ENCODE results near the gene ABCD3.

ABCD3 gene

DNA sequence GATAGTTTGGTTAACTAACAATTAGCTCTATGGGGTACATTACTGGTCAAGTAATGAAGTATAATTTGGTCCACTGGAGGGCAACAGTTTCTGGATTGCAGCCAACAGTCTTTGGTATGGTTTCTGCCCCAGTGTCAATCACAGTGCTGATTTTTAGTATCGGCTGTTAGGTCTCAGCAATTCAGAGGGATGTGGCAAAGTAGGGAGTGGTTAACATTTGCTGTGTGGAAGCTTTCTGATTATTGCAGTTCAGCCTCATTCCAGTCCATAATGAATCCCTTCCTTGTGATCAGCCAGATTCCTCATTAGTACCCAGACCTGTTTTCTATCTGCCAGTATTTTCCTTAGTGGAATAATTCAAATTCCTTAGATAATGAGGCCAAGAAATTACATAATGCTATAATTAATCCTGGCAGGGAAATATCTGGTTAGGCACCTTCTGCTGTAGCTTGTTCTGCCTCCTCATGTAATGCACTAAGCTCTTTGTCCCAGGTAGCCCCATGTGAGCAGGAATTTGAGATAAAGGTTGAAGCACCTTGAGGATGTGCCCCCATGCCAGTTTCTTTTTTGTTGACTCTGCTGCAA, 109.3 kb downstream of the ABCD3 start:
- peak; percentile 64 for DNase-seq (ENCODE audit: low read depth)

DNA sequence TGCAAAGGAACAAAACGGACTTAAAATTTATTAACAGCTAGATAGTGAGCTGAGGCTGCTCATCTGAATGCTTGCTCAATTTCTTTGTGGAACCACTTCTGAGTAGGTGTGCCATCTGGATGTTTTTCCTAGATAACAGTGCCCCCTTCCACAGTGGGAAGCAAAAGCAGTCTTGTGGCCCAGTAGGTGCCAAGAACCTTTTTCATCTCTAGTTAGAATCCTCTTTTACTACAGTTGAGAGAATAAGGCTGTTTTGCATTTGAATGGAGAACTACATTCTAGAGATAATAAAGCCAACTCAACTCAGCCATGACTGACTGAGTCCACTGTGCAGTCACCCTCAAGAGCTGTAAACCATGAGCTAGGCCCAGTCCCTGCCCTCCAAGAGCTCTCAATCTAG, 110.1 kb downstream of the ABCD3 start:
- DNase-seq (ENCODE audit: low read depth): peak; percentile 34

DNA sequence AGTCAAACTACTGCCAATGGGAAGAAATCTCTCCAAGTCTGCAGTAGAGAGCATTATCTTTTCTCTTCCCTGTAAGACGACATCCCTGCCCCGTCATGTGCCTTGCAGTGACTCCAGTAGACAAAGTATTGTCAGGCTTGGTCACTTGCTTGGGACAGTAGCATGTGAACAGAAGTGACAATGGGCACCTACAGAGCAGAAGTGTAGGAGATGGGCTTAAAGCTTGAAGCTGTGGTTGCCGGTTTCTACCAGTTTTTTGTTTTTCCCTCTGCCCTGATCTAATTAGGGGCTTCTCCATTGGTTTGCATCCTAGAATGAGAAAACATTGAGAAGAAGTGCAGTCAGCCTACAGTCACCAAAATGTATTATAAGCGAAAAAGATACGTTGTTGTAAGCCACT, 110.6 kb downstream of the ABCD3 start:
- no peak for DNase-seq (ENCODE audit: low read depth)

DNA sequence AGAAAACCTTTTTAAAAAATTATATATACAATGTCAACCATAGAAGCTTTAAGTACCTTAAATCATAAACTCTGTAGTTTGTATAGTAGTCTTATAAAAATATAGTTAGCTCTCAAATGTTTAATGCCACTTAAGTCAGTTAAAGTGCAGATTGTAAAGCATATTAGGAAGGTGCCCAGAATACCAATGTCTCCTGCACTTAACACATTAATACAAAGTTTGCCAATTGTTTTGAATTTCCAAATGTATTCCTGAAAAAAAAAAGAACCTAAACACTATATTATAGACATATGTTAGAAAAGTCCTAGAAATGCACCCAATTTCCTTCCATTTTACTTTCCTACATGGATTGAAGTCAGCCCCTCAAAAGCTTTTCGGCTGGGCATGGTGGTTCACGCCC, 111.2 kb downstream of the ABCD3 start:
- no peak for DNase-seq (ENCODE audit: low read depth)

DNA sequence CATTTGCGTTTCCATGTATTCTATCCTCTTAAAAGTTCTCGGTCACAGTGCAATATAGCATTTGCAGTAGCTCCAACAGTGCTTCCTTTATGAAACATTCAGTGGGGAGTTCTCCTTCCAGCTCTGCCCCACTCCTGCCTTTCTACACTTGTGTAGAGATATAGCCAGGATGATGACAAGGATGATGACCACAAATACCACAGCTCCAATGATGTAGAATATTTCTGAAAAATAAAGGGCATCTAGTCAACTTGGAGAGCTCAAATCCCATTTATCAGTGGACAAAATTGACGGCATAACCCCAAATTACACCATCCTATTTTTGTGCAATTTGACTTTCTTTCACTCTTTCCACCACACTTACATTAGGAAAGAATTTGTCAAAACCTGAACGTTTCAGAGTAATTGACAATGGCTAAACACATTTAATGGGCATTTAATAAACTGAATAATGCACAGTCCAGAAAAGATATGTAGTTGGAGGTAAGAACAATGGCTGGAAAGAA, 112.2 kb downstream of the ABCD3 start:
- no peak for DNase-seq (ENCODE audit: low read depth)

DNA sequence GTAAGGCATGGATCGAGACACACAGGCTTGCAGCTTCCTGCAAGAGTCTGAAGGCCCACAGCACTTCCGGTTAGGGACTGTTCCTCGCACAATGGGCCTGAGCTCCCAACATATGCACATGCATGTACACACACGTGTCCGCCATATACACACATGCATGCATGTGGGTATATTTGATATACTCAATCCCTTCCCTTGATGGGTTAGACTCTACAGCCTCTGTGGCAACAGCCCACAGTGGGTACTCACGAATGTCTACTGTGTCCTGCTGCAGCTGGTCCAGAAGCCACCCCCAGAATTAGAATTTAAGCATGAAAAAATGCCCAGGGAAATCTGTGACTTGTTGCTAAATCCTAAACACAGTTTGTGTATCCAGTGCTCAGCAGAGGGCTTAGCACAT, 113.5 kb downstream of the ABCD3 start:
- no peak for DNase-seq (ENCODE audit: low read depth)

DNA sequence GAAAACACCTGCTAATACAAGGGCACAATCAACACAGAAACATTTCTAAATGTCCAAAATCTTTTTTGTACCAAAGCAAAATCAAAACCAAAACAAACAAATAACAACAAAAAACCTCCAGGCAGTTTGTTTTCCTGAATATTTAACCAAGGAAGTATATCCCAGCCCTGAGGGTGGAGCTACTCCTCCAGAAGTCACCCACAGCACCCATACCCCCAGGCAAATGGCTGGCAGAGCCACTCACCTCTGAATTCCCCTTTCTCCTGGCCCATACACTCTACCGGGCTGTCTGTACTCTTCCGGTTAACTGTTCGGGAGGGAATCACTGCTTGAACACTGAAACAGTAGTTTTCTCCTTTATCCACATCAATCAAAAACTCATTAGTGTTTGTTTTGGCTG, 113.9 kb downstream of the ABCD3 start:
- peak; percentile 60 for DNase-seq (ENCODE audit: low read depth)

DNA sequence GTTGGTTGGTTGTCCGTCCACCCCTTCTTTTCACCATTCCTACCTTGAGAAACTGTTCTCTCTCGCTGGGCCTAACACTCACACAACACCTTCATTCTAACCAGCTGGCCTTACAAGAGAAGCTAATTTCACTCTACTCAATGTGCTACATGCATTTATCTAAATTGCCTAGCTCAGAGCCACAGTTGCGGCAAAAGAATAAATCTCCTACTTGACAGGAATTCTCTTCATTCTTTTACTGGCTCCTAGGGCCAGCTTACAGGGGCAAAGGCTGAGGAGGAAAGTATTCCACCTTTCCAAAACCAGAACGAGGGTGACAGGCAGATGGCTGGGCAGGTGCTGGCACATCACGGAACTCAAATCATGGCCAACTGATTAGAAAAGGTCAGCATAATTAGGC, 116.9 kb downstream of the ABCD3 start:
- no peak for DNase-seq (ENCODE audit: low read depth)

DNA sequence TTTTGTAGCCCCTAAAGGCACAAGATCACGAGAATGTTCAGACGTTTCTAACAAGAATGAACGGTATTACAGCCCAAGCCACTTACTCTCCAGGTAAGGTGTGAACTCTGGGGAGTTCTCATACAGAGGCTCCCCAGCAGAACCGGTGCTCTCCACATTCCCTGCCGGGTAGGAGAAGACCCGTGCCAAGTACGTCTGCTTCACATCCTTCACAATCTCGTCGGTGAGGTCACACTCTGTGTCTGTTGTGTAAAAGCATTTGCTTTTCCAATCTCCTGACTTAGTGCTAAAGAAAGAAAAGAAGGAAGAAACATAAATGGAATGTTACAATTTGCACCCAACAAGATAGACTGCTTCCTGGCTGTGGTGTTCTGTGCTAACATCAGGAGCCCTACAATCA, 117.7 kb downstream of the ABCD3 start:
- DNase-seq (ENCODE audit: low read depth): no peak

DNA sequence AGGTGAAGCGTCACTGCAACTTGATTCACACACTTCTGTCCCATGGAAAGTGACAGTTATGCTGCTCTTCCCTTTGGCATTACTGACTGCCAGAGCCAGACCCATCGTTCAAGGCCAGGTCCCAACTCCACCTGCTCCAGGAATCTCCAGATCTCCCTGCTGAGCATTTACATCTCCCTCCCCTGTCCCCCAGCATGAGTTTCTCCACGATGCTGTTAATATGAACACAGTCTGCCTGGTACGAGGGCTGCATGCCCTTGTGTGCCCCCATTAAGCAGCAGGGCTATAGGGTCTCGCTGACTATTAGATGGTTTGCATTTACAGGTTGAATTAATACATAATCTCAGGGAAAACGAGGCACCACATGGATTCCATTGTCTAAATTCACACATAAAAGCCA, 119.1 kb downstream of the ABCD3 start:
- no peak for DNase-seq (ENCODE audit: low read depth)

DNA sequence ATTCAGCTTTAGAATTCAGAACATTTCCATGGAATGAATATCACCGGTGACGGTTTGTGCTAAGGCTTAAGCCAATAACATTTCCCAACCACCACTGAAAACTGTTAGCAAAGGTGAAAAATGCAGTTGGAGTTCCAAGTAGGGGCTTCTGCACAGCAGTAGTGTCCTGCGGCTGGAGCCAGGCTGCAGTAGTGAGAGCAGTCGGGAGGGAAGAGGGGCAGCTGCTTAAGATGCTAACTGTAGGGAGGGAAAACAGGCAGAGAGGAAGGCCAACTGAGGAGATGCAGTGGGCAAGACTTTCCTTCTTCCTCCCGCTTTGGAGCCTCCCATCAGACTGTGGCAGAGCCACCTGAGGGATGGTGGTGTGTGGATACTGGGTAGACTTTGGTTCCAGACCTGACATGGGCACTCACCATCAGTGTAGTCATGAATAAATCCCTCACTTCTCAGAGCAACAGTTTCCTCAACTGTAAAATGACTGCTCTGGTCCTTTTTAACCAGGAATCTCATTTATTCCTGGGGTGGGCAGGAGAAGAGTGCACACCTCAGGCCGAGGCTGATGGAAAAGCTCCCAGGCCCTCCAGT, 120.1 kb downstream of the ABCD3 start:
- no peak for DNase-seq (ENCODE audit: low read depth)

DNA sequence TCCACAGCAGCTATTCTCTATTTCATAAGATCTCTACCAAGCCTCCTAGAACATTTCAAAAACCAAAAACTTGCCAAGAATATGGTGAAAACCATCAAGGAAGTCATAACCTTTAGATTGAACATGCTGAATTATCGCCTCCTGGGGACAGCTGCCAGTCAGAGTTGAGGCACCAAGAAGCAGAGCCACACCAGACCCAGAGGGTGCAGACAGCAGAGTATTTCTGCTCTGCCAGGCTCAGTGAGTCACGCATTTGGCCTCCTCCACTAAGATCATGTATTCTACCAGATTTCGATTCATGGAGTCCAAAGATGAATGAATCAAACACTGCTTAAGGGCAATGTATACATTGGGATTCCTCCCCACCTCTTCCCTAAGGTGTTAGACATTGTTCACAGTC, 121.3 kb downstream of the ABCD3 start:
- DNase-seq (ENCODE audit: low read depth): peak; percentile 84

DNA sequence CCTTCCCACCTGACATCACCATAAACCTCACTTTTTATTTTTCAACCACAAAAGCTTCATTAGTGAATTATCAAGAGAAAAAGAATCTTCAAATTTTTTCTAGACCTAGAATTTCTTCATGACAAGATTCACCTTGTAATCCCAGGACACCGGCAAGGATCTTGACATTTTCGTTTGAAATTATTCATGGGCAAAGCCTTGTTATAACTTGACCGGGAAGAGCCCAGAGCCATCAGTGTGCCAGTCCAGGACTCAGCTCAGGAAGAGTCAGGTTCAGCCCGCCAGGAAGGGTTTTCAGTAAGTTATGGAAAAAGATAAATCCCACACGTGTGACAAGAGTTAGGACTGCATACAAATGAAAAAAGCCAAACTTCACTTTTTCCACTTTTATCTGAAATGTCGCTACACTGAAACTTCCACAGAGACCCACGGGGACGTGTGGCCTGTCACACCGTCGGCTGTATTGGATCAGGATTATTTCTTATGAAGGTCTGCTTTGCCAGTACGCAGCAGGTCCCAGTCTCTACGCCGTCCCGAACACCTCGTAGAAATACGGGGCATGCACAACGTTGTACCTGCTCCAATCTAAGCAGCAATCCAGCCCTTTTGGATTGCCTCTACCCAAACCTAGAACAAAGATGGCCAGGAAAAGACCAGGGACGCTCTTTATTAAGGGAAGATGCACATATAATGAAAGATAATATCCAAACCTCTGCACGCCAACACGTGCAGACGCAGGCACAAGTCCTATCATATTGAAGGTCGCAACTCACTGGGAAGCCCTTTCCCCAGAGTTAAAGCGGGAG, 122.5 kb downstream of the ABCD3 start:
- DNase-seq (ENCODE audit: low read depth): peak; percentile 42

DNA sequence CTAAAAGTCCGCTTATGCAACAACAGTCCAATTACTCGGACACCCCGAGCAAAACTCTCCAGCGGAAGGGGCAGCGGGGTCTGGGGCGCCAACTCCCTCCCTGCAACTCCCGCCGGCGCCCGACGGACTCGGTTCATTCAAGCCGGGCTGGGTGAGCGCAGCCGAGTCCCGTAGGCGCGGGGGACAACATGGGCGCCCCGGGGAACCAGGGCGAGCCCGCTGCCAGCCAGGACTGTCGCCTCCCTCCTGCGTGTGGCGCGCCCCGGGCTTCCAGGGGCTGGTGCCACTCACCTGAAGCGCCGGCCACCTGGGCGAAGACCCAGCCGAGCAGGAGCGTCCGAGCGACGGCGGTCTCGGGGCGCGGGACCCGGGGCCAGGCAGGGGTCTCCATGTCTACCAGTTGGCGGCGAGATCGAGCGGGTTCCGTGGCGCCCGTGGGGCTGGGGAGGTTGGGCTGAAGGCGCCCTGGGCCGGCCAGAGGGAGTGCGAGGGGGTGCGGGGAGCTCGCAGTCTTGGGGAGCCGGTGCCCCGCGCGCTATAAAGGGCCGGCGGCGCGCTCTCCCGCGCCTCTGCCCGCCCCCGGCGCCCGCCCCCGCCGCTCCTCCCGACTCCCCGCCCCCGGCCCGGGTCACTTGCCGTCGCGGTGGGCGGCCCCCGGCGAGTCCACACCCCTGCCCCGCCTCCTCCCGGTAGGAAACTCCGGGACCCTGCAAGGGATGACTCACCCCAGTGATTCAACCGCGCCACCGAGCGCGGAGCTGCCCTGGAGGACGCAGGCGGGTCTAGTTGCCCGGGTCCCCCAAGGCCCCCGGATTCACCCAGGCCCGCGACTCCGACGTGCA, 123.3 kb downstream of the ABCD3 start, which contains the start of gene F3:
Gene F3, minus strand, starts transcription at position 514 of the 842 bp plus-strand sequence. Its CDS starts 123 bp downstream, at position 391.
- peak; percentile 95 for DNase-seq (ENCODE audit: low read depth)

DNA sequence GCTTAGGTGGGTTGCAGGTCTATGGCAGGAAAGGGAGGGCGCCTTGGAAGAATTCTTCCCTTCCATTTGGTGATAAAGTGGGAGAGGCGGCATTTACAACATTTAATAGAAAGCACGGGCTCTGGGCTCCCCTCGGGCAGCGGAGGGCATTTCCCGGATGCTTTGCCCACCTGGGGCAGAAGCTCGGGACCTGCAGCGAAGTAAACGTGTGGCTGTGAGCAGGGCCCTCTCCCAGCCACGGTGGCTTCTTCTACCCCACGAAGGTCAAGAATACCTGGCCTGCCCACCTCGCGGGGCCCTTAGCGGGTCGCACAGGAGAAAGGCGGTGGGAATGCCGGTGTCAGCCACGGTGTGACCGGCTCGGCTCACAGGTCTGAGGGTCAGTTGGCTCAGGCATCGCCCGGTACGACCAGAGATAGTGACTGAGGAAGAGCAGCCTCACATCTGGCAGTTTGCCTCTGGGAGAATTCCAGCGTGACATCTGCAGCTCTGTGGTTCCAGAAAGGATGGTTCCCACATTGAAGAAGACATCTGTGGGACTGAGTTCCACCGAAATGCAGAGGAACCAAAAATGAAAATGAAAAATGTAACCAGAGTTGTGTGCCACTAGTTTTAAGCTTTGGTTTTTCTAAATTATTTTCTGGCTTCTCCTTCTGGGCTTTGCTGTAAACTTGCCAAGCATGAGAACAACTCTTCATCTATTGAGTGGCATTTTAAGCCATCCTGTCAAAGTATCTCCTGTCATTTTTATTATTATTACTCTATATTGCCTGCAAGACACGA, 124.1 kb downstream of the ABCD3 start:
- peak; percentile 64 for DNase-seq (ENCODE audit: low read depth)

DNA sequence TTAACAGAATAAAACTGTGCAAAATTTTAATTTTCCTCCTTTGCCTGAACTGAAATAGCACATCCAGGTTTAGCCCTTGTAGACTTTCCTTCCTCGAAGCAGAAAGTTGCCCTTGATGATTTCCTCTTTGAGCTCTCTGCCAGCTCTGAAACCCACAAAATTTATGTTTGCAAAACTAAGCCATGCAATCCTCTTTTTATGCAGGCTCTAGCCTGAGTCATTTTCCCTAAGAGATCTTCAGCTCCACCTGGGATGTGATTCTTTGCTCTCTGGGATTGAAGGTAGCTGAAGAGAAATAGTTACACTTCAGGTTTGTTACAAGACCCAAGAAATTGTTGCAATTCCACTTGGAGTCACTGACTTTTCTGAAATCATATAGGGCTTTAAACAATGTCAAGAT, 124.8 kb downstream of the ABCD3 start:
- peak; percentile 74 for DNase-seq (ENCODE audit: low read depth)

DNA sequence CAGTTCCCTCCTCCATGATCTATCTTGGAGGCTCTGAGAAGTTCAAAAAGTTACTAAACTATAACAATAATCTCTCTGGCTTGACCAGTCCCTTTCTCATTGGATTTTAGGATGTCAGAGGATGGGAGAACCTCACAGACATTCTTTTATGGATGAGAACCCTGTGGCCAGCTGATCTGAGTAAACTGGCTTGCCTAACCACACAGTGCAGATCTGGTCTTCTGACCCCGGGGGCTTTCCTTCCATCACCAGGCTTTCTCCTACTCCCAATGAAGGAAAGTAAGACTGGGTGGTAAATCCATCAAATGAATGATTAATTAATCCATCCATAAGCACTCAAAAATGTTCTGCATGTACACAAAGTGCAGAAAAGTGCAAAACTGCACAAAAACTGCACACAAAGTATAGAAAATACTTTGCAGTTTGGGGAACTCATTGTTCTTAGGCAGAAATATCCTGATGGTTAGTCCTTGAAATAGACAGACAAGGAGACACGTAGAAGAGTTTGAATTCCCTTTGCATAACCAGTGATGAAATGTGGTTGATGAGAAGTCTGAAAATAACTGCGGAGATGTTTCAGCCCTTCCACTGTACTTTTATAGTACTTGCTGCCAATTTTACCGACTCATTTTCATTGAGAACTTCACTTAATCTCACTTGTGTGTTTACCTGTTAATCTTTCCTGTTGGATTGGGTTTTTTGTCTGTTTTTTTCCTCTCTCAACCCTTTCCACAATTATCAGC, 125.9 kb downstream of the ABCD3 start:
- DNase-seq (ENCODE audit: low read depth): peak; percentile 67

DNA sequence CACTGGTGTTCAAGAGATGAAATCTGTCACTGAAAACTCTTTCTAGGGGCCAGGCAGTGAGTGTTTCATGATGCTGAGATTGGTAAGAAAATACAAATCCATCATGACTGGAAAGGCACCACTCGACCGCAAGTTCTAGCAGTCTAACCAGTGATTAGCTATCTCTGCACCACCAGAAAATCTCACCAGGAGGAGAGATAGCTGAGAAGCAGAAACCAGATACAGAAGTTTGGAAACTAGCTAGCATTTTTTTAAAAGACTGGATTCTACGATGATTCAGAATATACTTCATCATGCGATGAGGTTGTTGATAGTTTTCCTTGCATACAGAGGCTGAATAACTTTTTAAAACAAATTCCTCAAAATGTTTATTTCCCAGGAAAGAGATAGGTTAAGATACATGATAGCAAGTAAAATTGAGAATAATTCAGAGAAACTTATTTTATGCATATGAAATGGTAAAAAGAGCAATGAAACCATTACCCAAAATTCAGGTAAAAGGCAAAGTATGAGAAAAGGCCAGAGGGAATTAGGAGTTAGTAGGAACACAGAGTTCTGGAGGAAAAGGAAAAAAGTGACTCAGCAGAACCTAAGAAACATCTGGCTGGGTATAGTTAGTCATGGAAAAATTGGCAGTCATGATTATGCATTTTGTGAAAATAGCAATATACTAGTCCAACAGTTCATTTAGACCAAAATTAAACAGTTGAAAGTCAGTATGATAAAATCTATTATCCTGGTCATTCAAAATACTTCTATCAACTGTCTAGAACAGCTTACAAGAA, 126.7 kb downstream of the ABCD3 start:
- DNase-seq (ENCODE audit: low read depth): peak; percentile 85

DNA sequence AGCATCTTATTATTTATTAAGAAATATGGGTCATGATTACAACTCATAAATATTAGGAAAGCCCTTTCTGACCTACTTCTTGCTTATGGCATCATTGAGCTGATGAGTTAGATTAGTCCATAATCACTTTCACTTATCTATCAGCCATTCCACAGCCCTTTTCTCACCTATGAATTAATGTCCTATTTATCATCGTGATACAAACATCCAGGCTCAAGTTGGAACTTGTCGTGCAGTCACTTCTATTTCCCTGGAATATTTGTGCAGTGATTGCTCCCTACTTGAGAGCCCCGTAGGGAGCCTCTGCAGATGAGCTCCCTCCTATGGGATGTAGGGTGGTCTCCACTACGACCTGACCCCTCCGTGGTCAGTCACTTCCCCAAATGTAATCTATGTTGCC, 131.5 kb downstream of the ABCD3 start:
- no peak for DNase-seq (ENCODE audit: low read depth)

DNA sequence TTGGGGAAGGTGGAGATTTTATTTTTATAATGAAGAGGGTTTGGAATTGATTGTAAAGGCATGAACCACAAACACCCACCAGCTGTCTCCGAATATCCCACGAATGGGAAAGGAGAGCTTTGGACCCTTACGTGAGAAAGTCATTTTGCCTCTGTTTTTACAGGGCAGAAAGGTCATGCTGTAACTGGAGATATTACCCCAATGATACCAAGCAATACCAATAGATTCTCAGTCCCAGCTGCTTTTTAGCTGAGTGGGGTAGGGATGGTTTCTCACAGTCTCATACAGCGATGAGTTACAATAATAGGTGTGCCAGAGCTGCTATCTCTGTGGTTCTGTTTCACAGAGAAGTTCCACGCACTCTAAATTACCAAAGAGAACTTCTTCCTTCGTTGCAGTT, 132.2 kb downstream of the ABCD3 start:
- no peak for DNase-seq (ENCODE audit: low read depth)
